Measurements from ENCODE around the gene OR5H14.
"Not testable (repeated sequence)": the region's sequence is repeated elsewhere in the genome, so short reads cannot be mapped to it uniquely, and the experiment has no call there.

Gene OR5H14

DNA sequence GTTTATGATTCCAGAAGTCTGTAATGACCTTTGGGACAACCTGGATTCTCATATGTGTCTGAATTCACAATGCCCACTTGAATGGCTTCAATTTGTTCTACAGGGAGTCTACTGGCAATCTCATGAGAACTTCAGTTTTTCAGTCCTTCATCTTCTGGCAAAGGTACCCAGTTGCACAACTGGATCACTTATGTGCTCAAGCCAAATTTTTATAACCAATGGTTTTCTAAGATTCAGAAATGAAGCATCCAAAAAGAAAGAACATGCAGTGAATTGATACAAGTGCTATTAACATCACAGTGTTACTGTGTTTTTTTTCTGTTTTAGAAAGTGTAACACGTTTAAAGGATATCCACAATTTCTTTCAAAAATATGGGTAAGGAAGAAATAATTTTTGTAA, at the start of gene OR5H14:
OR5H14 (plus strand) TSS at position 301 of the 400 bp plus-strand sequence. CDS start 1,907 bp downstream, outside the sequence.
- no peak for DNase-seq

DNA sequence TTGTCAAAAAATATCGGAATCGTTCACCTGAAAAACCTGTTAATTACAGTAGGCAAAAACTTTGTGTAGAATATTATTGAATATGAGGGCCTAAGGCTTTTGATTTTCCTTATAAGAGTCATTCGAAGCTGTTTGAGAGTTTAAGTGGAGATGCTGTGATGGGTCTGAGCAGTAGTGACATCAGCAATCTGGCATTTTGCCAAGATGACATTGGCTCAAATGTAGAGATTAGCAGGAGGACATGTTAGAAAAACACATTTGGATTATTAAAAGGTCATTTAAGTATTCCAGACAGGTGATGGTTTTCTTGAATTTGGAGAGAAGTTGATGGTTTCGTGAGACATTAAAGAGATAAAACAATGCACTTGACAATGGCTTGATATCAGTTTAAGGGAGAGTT, 47.4 kb upstream of the OR5H14 start:
- no peak for DNase-seq

DNA sequence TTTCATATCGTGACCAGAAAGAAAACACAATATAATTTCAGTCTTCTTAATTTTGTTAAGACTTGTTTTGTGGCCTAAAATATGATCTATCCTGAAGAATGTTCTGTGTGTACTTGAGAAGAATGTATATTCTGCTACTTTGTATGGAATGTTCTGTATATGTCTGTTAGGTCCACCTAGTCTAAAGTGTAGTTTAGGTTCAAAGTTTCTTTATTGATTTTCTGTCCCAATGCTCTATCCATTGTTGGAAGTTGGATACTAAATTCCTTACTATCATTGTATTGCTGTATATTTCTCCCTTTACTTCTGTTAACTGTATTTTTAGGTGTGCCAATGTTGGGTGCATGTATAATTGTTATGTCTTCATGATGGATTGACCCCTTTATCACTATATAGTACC, 39.1 kb upstream of the OR5H14 start:
- no peak for DNase-seq

DNA sequence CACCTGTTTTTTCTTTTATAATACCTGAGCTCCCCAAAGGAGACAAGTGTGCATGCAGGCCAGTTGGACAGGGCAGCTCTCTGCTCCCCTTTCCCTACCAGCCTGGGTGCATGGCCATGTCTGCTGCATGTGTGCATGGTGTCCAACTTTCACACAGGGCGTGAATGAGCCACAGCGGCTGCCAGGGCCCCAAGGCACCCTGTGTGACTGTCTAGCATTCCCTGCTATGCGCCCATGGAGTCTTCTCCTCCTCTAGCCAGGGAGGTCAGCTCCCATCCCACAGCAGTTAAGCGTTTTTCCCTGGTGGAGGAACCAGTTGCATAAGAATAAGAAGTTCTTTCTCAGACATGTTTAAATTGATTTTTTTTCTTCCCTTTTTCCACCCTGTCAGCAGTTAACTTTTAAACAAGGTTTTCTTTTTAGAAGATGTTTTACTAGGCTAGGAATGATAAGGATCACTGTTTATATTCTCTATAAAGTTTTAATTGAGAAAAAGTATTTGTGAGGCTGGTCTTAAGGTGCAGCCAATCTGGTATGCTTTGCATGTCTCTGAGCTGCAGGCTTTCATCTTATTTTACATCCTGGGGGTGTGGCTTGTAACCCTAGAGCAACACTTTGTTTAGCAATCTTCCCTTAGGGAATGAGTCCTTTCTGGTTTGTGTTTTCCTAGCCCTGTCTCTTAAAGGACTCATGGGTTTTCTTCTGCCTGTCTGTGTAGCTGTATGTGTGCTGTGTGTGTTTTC, 37.3 kb upstream of the OR5H14 start:
- DNase-seq: no peak

DNA sequence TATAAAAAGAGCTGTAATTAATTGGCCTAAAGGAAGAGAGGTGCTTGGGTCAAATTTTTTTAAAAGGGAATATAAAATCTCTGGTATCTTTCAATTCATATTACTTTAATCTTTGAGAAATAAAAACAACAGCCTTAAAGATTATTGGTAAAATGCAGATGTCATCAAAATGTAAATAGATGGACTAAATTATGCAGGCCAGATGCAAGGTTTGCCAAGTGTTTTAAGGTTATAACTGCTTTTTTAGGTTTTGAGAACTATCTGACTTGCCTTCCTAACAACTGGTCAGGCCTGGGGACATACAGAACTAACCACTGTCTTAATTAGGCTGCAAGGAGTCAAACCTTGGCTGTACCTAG, 36.8 kb upstream of the OR5H14 start:
- no peak for DNase-seq

DNA sequence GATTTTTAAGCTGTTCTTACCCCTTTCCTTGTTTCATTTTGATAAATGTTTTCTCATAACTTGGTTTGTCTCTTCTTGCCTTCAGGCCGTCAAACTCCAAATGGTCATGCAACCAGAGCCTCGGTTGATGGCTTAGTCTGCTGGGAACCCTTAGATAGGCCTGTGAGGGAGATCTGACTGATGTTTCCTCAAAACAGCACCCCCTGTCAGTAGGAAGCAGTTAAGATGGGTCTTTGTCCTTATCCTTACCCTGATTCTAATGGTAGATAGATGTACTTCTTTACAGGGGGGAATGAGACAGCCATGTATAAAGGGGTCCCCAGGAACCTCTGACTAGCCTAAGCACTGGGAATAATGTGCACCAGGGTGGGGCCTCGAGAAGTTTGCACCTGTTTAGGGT, 33.0 kb upstream of the OR5H14 start:
- DNase-seq: no peak

DNA sequence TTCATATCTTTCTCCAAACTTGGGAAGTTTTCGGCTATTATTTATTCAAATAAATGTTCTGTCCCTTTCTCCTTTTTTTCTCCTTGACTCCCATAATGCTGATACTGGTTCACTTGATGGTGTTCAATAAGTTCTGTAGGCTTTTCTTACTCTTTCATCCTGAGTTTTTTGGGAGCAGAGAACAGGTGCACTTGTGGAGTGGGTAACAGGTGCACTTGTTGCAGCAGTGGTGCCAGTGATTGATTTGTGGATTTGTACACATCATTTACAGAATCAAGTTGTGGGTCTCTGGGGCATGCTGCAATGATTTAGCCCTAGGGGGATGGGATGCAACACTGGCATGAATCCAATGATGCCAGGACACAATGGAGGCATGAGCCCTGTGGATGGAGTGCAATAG, 31.6 kb upstream of the OR5H14 start:
- DNase-seq: no peak

DNA sequence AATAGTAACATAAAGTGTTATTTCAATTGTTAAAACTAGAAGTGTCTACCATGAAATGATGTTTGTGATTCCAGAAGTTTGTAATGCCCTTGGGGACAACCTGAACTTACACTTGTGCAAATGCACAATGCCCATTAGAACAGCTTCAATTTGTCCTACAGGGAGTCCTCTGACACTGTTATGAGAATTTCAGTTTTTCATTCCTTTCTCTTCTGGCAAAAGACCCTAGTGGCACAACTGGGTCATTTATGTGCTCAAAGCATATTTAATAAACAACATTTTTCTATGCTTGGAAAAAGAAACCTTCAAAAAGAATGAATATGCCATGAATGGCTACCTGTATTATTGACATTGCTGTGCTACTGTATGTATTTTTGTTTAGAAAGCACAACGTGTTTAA, 16.9 kb upstream of the OR5H14 start, which contains the start of gene OR5H1:
OR5H1 (plus strand) TSS at position 301 of the 400 bp plus-strand sequence. CDS start 1,977 bp downstream, outside the sequence.
- DNase-seq: no peak

DNA sequence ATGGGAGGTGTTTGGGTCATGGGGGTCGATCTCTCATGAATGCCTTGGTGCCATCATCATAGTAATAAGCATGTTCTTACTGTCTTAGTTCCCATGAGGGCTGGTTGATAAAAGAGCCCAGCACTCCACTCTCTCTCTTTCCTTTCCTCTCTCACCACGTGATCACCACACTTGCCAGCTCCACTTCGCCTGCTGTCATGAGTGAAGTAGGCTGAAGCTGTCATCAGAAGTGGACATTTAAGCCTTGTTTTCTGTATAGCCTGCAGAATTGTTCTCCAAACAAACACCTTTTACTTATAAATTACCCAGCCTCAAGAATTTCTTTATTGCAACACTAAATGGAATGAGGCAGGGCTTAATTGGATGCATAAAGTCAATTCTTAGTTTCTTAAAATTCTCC, 10.6 kb upstream of the OR5H14 start:
- DNase-seq: no peak

DNA sequence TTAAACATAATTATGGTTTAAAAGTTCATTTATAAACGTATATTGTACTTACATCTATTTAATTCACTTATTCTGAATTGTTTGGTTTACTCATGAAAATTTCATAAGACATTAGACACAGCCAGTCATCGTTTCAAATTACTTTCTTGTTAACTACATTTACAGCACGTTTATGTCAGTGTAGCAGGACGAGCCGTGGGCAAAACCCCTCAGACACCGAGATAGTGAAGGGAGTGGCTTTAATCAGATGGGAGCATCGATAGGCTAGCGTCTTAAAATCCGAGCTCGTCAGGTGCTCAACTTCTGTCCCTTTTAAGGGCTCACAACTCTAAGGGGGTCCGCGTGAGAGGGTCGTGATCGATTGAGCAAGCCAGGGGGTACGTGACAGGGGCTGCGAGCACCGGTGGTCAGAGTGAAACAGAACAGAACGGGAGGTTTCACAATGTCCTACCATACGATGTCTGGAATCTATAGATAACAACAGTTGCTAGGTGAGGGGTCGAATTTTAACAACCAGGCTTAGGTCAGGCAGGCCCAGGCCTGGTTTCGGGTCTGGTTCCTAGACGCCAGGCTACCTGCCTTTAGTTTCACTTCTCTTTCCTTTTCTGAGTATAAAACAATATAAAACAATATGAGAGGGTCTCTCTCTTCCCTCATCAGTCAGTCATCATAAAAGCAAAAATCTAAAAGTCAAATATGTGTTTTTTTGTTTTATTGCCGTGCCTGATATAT, 9.3 kb upstream of the OR5H14 start:
- not testable (repeated sequence) for DNase-seq

DNA sequence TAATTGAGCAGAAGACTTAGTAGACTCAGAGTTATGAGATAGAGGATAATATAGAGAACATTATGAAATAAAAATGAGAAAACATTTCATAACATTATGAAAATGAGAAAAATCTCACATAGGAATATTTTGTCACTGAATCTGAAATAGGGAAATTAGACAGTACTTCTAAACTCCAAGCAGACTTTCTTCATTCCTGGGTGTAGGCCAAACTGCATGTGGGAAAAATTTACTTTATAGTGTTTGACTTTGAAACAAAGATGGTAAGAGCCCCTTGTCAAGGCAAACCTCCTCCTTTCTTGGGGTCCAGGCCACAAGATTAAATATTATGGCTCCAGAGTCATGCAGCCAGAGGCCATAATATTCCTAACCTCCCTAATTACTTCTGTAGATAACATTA, 6.7 kb upstream of the OR5H14 start:
- no peak for DNase-seq

DNA sequence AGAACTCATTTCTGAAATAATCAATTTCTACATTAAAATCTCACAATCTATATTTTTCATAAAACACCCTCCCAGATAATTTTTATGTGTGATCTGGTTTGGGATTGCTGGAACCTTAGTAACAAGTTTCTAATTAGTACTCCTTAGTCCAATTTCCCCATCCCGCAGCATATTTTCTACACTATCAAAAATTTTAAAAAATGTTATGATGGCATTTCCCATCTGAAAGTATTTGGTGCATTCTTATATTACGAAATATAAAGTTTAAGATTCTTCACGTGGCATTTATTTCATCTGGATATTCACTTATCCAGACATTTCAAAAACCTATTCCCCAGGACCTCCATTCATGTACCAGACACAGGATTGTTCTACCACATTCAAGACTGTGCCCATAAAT, 1.5 kb downstream of the OR5H14 start:
- DNase-seq: no peak

DNA sequence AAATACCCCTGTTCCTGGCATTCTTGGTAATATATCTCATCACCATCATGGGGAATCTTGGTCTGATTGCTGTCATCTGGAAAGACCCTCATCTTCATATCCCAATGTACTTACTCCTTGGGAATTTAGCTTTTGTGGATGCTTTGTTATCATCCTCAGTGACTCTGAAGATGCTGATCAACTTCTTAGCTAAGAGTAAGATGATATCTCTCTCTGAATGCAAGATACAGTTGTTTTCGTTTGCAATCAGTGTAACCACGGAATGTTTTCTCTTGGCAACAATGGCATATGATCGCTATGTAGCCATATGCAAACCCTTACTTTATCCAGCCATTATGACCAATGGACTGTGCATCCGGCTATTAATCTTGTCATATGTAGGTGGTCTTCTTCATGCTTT, 2.2 kb downstream of the OR5H14 start:
- DNase-seq: not testable (repeated sequence)

DNA sequence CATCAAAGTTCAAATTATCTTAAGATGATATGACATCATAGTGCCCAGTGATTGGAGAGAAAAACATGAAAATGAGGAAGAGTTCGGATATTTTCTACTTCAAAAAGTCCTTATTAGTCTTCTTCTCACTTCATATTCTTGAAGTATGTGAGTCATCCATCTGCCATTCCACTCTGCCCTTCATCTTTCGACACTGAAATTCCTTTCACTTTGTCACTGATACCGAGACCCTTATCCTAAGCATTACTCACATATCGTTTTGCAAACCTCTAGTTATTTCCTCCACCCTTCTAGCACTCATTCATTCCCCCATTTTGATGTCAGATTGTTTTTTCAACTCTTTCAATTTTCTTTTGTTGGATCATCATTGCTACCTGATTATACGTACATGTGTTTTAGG, 4.0 kb downstream of the OR5H14 start:
- DNase-seq: no peak

DNA sequence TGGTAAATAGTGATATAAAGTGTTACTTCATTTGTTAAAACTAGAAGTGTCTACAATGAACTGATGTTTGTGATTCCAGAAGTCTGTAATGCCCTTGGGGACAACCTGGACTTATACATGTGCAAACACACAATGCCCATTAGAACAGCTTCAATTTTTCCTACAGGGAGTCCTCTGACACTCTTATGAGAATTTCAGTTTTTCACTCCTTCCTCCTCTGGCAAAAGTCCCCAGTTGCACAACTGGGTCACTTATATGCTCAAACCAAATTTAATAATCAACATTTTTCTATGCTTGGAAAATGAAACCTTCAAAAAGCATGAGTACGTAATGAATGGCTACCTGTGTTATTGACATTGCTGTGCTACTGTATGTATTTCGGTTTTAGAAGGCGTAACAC, 19.1 kb downstream of the OR5H14 start, which contains the start of gene OR5H15:
OR5H15 (plus strand) TSS at position 301 of the 400 bp plus-strand sequence. CDS start 2,004 bp downstream, outside the sequence.
- DNase-seq: no peak

DNA sequence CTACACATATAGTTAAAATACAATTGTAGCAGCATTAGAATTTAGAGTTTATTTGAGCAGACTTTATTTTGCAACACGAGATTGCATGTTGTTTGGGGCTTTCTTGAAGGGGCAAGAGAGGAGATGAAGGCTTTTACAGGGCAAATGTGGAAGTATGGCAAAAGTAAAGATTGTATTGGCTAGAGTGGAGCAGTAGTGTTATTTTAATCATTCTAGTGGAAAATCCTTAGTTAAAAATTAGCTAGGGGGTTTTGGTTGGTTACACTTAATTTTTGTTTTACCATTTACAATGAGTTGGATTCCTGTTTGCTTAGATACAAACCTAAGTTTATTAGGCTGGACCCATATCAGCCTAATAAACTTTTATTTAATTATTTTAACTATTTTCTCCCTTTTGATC, 23.8 kb downstream of the OR5H14 start:
- DNase-seq: no peak

DNA sequence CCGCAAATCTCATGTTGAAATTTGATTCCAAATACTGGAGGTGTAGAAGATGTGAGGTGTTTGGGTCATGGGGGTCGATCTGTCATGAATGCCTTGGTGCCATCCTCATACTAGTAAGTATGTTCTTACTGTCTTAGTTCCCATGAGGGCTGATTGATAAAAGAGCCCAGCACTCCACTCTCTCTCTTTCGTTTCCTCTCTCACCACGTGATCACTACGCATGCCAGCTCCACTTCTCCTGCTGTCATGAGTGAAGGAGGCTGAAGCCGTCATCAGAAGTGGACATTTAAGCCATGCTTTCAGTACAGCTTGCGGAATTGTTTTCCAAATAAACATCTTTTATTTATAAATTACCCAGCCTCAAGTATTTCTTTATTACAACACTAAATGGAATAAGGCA, 25.3 kb downstream of the OR5H14 start:
- DNase-seq: no peak

DNA sequence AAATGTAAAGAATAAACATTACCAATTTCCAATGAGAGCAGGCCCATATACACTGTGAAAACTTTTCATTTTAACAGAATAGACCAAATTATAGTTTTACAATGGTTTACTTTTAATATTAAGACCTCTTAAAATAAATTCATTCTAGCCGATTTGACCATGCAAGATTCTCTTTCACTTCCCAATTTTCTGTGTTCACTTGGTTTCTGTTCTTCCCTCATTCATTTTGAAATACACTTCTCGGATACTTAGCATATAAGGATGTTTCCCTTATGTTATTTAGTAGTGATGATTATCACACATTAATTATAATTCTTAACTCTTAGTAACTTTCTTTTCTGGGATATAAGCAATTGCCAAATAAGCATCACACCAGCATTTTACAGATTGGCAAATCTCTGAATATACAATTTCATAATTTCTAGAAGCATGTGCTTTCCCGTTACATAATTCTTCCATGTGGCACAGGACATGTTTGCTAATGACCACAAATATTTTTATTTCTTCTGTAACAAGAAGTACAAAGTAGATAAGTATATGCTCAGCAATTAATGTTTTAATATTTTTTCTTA, 33.1 kb downstream of the OR5H14 start:
- DNase-seq: no peak

DNA sequence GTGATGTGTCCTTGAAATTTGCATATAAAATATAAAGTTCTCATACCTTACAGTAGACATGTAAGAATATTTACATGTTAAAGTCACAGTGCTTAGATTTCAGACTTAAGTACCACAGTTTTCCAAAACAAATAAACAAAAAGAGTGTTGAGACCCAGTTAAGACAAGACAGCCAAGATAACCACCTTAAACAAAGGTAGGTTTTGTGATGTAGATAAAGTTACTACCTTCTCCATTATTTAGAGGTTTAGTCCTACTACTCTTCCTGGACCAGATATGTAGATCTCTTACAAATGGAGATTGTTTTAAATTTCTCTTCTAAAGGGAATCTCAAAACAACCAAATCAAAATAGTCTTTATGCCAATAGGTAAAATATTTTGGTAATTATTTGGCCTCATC, 34.9 kb downstream of the OR5H14 start:
- DNase-seq: no peak

DNA sequence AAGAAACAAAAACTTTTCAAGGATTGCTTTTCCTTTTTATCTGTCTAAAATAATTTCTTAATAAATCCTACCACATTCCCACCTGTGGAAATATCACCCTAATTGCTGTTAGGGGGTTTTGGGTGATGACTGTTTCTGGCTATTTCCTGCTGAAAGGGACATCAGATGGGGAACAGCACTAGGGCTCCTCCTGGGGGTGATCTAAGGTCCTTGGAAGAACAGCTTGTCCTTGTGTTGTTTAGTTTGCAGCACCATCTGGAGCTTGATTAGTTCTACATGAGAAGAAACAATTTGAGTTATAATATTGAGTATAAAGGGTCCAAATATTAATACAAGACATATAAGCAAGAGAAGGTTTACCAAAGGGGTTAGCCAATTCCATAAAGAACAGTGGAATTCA, 37.9 kb downstream of the OR5H14 start:
- DNase-seq: no peak

DNA sequence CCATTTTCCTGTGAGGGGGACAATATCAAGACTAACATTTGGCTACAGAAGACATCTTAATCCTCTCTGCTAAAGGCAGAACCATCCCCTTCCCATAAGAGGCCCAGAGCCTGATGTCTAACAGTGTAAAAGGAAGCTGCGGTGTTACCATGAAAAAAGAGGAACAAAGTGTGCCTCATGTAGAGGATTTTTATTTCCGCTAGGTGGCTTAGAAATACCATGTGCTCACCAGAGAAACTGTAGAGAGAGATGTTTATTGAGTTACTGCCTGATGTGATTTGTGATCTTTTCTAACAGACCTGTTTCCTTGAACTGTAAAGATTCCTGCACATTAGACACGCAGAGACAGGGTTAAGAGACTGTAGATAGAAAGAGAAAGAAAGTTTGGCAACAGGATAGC, 41.3 kb downstream of the OR5H14 start:
- DNase-seq: no peak

DNA sequence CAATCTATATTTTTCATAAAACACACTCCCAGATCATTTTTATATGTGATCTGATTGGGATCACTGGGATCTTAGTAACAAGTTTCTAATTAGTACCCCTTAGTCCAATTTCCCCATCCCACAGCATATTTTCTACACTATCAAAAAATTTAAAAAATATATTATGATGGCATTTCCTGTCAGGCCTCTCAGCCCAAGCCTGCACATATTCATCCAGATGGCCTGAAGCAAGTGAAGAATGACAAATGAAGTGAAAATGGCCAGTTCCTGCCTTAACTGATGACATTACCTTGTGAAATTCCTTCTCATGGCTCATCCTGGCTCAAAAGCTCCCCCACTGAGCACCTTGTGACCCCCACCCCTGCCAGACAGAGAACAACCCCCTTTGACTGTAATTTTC, 43.6 kb downstream of the OR5H14 start:
- DNase-seq: not testable (repeated sequence)

DNA sequence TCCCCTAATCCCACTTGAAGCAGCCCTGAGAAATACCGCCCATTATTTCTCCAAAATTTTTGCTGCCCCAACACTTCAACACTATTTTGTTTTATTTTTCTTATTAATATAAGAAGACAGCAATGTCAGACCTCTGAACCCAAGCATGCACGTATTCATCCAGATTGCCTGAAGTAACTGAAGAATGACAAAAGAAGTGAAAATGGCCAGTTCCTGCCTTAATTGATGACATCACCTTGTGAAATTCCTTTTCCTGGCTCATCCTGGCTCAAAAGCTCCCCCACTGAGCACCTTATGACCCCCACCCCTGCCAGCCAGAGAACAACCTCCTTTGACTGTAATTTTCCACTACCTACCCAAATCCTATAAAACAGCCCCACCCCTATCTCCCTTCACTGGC, 49.0 kb downstream of the OR5H14 start:
- DNase-seq: not testable (repeated sequence)

DNA sequence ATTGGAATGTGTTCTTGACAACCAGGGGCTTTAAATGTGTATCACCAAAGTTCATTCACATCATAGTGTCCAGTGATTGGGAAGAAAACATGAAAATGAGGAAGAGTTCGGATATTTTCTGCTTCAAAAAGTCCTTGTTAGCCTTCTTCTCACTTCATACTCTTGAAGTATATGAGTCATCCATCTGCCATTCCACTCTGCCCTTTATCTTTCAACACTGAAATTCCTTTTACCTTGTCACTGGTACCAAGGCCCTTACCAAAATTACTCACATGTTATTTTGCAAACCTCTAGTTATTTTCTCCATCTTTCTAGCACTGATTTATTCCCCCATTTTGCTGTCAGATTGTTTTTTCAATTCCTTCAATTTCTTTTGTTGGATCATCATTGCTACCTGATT, 51.7 kb downstream of the OR5H14 start:
- DNase-seq: no peak
